ENCODE results near the gene C14orf180.

Gene C14orf180

DNA sequence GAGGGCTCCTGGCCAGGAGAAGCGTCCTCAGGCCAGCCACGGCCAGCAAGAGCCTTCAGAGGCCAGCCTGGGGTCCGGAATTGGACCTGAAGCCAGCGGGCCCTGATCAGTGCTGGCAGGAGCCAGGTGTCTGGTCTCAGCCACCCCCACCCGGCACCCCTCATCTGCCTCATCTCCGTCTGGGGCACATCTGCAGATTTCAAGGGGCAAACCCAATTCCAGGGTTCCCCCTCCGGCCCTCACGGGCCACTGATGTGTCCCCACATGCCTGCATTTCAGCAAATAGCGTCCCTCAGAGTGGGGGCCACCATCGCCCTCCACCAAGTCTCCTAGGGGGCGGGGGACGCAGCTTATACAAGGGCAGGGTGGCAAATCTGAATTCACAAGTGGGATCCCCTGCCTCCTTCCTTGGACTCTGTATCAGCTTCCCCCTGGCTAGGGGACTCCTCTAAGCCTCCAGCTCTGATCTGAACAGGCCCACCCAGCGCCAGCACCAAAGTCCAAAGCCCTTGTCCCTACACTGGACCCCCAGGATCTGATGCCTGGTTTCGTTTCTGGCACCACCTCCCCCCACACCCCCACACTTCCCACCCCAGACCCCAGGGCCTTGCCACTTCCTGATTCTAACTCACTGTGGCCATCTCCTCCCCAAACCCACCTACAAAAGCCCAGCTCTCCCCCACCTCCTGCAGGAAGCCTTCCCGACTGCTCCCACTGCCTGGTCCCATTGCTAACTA, 14.9 kb downstream of the C14orf180 start:
- DNase-seq: no peak

DNA sequence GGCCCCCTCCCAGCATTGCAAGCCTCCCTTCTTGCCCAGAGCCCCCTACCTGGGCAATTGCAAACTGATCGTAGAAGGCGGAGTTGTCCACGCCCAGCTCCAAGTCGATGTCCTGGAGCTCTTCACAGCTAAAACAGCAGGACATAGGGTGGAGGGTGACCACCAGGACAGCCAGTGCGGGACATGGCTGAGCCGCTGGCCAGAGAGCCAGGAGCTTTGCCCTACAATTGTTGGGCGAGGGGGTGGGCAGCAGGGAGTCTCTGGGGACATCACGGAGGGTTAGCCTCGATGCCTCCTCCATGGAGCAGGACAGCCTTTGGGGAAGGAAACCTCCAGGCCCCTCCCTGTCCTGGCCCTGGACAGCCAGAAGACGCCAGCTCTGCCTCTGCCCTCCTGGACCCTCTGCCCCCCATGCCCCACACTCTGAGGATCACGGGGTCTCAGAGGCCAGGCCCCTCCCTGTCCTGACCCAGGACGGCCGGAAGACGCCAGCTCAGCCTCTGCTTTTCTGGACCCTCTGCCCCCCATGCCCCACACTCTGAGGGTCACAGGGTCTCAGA, 15.6 kb downstream of the C14orf180 start:
- no peak for DNase-seq

- no peak for DNase-seq
These were observed 16.4 kb downstream of the C14orf180 start for GRCh38 chr14:104595911-104596450.

DNA sequence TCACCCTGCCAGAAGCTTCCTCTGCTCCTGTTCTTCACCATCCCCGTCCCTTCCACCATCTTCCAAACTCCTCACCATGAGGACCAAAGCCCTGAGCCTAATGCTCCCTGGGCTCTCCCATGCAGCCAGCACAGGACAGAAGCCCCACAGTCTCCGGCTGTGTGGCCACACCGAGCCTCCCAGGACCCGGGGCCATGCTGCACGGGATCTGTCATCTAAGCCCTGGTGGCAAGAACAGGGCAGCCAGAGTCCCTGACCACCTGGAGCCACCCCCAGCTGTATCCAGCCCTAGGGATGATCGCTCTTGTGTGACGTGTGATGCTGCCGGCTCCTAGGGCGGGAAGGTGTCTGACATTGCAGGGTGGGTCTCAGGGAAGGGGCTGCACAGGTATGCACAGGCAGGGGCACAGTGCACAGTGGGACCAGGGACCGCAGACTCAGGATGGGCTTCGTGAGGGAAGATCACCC, 16.9 kb downstream of the C14orf180 start:
- DNase-seq: no peak

DNA sequence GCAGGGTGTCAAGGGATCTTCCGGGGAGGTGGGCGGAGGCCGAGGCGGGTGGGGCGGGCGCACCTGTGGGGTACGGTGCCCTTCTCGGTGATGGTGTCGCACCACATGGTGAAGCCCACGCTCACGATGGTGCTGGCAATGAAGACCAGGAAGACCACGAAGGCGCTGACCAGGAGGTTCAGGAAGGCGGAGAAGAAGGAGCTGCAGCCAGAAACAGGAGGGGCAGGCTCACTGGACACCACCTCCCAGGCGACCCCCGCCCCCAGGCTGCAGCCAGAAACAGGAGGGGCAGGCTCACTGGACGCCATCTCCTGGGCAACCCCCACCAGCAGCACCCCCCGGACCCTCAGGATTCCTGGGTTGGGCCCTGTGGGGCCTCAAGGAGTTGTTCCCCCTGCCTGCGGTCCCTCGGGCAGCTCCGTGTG, 17.4 kb downstream of the C14orf180 start:
- DNase-seq: no peak

GRCh38 chr14:104597576-104597975, 18.0 kb downstream of the C14orf180 start:
- no peak for DNase-seq

GRCh38 chr14:104598039-104598909, 18.7 kb downstream of the C14orf180 start:
- DNase-seq: no peak

GRCh38 chr14:104598910-104599273, 19.3 kb downstream of the C14orf180 start:
- no peak for DNase-seq

DNA sequence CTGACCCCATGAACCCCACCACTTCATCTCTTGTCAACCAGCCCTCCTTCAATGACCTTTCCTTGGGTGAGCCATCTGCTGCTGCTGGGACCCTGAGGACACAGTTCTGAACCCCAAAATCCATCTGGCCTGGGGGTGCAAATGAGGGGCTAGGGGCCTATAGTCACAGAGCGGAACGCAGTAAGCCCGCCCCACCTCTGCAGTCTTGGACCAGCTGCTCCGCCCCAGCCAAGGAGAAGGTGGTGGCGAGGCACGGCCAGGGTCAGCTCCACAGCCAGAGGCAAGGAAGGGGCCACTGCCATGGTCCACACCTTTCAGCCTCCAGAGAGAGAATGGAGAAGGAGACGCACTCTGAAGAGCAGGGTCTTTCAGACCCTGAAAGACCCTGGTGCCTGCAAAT, 19.9 kb downstream of the C14orf180 start:
- DNase-seq: no peak

DNA sequence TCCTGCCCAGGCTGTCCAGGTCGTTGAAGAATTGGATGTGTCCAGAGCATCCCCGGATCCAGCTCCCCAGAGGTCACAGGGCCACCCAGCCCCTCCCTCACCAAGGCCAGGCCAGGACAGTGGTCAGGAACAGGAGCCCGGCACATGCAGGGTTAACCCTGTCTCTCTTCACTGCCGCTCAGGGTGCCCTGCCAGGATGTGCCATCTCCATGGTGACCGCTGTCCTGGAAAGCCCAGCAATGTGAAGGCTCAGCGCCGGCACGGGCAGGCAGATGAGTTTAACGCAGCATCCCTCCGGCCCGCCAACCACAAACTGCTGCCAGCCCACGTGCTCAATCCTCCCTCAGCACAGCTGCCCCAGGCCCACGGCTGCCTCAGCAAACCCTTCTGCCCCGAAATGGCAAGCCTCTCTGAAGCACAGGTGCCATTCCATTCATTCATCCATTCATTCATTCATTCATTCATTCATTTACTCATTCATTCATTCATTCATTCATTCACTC, 20.6 kb downstream of the C14orf180 start:
- DNase-seq: no peak

DNA sequence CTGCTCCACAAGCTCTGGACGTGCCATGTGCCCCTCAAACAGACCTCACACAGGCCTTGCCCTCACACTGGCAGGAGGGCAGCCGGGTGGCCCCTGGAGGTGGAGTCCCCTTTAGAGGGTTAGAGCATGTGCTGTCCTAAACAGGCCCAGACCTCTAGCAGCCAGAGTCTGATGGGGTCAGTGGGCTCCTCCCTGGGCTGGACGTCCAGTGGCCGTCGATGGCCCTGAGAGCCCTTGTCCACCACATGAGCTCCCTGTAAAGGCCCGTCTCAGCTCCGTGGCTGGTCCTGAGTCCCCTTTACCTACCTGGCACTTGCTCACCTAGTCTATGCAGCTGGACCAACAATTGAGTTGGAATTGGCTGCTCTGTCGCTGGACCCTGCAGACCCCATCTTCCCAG, 21.2 kb downstream of the C14orf180 start:
- DNase-seq: no peak

- DNase-seq: no peak
These were observed 22.2 kb downstream of the C14orf180 start for GRCh38 chr14:104601786-104602185.

- no peak for DNase-seq
These were observed 22.9 kb downstream of the C14orf180 start for GRCh38 chr14:104602315-104602932.

DNA sequence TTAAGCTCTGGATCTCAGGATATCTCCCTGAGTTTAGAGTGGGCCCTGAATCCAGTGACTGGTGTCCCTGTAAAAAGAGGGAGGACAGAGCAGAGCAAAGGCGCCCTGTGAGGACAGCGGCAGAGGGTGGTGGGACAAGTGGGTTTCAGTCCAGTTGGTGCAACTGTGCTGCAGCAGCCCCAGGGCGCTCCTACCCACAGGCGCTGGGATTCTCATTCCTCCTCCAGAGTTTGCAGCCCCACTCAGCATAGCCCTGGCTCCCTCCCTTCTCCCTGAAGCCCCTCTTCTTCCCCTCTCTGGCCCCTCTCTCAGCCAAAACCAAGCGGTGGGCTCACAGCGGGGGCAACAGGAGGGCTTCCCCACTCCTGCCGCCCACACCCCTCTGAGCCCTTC, 23.4 kb downstream of the C14orf180 start:
- no peak for DNase-seq

DNA sequence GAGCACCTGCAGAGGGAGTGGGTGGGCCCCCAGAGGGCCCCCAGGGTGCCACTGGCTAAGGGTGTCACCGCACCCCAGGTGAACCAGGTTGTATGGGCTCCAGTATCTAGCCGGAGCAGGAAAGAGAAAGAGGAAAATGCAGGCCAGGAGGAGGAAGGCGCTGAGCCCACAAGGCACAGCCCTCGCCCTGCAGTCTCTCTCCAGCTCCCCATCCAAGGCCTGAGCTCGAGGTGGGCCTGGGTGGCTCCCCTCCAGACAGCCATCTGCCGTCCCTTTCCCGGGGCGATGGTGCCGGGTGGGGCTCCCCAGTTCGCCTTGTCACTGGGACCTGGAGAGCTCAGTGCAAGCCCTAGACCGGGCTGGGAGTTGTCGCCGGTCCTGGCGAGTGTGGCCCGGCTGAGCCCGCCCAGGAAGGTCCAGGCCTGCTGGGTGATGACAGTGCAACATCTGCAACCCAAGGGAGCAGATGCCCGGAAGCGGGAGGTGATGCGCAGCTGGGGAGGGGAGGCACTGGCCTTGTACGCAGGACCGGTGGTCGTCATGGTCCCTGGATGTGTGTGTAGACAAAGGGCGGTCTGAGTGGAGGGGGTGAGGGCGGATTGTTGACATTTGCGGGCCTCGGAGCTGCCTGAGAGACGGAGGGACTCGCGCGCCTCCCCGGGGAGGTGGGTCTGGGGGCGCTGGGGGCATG, 24.3 kb downstream of the C14orf180 start:
- no peak for DNase-seq

DNA sequence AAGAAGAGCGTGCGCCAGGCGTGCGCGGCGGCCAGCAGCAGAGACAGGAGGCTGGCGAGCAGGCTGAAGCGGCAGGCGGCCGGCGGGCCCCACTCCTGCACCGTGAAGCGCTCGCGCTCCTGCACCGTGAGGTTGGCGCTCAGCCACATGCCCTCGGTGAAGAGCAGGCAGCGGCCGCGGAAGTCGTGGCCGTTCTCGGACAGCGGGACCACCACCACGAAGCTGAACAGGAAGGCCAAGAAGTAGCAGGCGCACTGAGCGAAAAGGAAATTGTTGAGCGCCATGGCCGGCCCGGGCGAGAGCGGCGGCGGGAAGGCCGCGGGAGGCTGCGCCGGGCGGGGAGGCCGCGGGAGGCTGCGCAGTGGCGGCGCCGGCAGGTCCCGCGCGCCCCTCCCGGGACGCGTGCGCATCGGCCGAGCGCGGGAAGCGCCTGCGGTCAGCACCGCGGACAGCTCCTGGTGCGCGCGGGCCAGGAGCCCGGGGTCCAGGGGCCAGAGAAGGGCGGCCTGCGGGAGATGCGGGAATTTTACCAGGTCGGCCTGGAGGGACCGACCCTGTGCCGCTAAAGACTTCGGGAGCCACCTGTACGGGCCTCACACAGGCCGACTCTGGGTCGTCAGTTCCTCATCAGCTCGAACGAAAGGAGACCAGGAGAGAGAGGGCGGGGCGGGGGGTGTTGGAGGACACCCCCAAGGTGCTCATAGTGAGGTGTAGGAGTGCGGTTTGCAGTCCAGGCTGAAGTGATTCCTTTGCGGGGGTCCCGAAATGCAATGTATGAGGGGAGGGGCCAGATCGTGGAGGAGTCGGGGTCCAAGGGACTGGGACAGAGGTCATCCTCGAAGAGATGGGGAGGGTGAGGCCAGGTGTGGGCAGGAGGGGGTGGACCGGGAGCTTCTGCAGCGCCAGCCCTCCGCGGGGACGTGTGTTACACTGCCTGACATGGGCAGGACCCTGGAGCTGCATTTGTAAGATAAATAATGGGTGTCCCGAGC, 25.2 kb downstream of the C14orf180 start, which contains the start of gene TMEM179:
TSS of gene TMEM179 (minus strand) at position 315 of the 992 bp plus-strand sequence. CDS start at position 284, 31 bp downstream.
- DNase-seq: no peak

DNA sequence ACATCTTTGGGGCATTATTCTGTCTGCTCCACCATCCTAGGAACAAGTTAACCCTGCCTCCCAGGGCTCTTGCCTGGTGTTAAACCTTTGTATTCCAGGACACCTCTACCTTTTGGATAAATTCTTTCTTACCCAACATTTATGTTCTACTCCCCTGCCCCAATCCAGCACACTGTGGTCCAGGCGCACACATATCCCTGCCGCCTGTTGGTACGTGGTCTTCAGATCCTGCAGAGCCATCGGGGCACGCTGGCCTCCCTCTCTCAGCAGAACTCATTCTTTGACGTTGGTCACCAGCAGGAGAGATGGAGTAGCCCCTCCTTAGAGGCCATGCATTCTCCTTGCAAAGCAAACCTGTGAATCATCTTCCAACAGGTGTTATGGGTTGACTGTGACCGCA, 30.1 kb downstream of the C14orf180 start:
- DNase-seq: no peak

DNA sequence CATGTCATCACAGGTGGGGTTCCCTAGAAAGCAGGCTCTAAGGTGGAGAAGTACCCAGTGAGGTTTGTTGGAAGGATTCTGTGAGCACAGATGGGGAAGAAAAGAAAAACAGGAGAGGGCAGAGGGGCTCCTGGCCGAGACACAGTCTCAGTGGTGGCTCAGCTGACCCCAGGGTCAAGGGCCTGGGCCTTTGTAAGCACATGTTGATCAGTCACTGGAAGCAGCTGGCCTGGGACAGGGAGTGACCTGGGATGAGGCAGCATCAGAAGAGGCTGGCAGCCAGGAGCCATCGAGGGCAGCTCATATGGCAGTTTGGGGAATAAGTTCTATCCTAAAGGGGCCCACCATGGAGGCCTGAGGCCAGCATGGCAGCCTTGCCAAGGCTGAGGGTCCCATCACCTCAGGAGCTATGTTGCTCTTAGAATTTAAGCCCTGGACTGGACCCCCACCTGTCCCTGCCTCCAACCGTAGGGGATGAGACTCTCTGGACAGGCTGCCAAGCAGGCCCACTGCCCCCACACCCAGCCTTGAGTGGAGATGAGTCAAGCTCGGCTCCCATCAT, 31.3 kb downstream of the C14orf180 start:
- DNase-seq: no peak

DNA sequence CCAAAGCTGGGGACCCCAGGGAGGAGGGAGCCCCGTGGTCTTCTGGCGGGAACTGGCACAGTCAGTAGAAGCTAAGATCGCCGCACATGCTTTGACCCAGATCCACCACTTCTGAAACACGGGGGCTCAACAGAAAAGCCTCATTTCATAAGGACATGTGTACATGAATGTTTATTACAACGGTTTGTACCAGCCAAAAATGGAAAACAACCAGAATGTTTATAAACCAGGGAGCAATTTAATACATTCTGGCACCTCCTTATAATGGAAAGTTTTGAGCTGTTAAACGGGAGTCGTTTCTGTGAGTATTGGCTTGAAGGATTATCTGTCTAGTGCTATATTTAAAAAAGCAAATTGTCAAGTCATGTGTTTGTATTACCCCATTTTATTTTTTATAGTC, 32.3 kb downstream of the C14orf180 start:
- DNase-seq: no peak

- DNase-seq: no peak
These were observed 34.7 kb downstream of the C14orf180 start for GRCh38 chr14:104614126-104614812.
